ENCODE measurements around the gene ACAP1.

GRCh38 chr17:7334938-7335538 is 1.3 kb upstream of the ACAP1 start:
- no peak for TF ChIP-seq CTCF (IDR thresholded peaks at IDR 0.05)
- no peak for TF ChIP-seq POLR2A (IDR thresholded peaks at IDR 0.05)

Data from breast epithelium (tissue), 3 donors.